GM12865 (cell line): ENCODE measurements around the gene ZNF548.

ENCODE experiments used
- DNase-seq: peaks from one replicate; pipeline ENCODE4 v3.0.0; 2010; ENCODE audit warnings: low read depth
- H3K4me3 ChIP-seq: 2 replicates; pipeline ENCODE4 v1.5.1; 2011; ENCODE audit warnings: mild to moderate bottlenecking, low read depth, low read length, control low read depth
- CTCF ChIP-seq: IDR thresholded peaks from 2 replicates; pipeline ENCODE4 v1.5.1; 2011; ENCODE audit warnings: low read length, control low read depth, low read depth, inconsistent platforms; ENCODE audit not compliant: insufficient read depth; ENCODE audit errors: missing control alignments

ZNF548 gene

DNA sequence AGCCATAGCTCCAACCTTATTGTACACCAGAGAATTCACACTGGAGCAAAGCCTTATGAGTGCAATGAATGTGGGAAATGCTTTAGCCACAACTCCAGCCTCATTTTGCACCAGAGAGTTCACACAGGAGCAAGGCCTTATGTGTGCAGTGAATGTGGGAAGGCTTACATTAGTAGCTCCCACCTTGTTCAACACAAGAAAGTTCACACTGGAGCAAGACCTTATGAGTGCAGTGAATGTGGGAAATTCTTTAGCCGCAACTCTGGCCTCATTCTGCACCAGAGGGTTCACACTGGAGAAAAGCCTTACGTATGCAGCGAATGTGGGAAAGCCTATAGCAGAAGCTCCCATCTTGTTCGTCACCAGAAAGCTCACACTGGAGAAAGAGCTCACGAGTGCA, 32.2 kb upstream of the ZNF548 start:
- H3K4me3 ChIP-seq, result no peak overlapping the region
- DNase-seq, result no peak
- TF ChIP-seq CTCF, result no peak

GRCh38 chr19:57359300-57359699, 30.4 kb upstream of the ZNF548 start:
- TF ChIP-seq CTCF, result no peak
- no peak overlapping the region for H3K4me3 ChIP-seq
- no peak for DNase-seq

GRCh38 chr19:57362419-57362818, 27.2 kb upstream of the ZNF548 start:
- peak overlapping the region; percentile 57 for H3K4me3 ChIP-seq
- DNase-seq, result no peak
- TF ChIP-seq CTCF, result no peak

DNA sequence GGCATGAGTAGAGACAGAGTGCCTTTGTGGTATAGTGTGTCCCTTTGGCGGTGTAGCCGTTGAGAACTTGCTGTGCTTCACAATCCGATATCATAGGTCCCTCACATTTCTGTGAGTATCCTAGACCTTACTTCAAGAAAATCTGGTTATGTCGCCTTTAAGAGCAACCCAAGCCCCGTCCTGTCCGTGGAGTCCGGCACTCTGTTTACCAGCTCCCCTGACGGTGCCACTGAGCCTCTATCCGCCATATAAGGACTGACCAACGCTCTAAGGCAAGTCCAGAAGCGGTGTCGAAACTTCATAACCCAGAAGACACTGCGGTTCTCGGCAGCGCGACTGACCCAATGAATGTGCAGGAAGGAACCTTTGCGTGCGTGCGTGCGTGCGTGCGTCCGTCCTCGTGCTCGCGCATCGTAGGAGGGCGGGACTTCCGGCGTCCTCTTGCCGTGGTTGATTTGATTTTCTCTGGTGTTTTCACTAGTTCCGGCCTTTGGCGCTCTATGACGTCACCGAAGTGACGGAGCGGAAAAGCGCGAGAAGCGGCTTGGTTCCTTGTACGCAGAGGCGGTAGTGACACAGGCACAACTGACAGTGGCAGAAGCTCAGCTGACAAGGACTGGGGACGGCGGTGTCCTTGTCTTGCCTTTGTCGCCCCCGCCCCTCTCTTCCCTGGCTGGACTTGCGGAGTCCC, 26.5 kb upstream of the ZNF548 start, which contains the start of the genes TRAPPC2B and ZNF547:
Gene TRAPPC2B (plus strand): TSS at position 555 of the 691 bp plus-strand sequence. CDS start 1,283 bp downstream, outside the sequence.
Gene ZNF547 (plus strand): TSS at position 555 of the 691 bp plus-strand sequence. CDS start 5,005 bp downstream, outside the sequence.
- peak within 1 kb of the TSS; percentile 93 for H3K4me3 ChIP-seq
- no peak for TF ChIP-seq CTCF
- peak; percentile 100 for DNase-seq

GRCh38 chr19:57363688-57364181, 25.9 kb upstream of the ZNF548 start:
- no peak for DNase-seq
- TF ChIP-seq CTCF, result no peak
- H3K4me3 ChIP-seq, result peak overlapping the region; percentile 93

DNA sequence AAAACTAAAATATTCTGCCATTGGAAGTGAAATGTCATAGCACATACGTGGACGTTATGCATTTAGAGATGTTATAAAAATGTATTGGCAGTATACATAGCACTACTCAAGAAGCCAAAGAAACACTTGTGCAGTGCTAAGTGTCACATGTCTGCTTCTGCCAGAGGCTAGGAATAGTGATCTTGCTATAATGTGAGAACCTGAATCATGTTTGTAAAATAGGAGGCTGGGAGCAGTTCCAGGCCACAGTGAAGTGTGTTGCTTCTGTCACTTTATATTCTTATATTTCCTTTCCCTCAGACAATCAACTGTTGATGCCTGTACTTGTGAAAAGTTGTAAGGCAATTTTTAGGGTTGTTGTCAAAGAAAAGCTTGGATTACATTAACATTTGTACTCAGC, 22.9 kb upstream of the ZNF548 start:
- no peak for DNase-seq
- TF ChIP-seq CTCF, result no peak
- no peak overlapping the region for H3K4me3 ChIP-seq
